ENCODE results near the gene USP53. TPM values are rescaled to one million over a fixed set of nuclear protein-coding genes. Genes with fewer than 3 reads are reported as not detected.

USP53 gene
- polyA plus RNA-seq, 1 of the 3 experiments (the other 2 are of a cell fraction), result 8.1 TPM

- H2AFZ ChIP-seq (ENCODE audit: low read depth), result no peak overlapping the region
- H3F3A ChIP-seq (replicated peaks; ENCODE audit: insufficient read depth), result peaks cover 25% of the 10 kb centered on the region
- H3K27ac ChIP-seq (ENCODE audit: low read depth in 2 of 2, low read length in 1 of 2), result peak overlapping the region in 1 of 2 experiments; percentile 34; a peak in 2 of 4 replicates
- peaks cover 2 to 24% of the 10 kb centered on the region in 2 experiments; a peak in 3 of 4 replicates for H3K4me1 ChIP-seq (ENCODE audit: control insufficient read depth in 1 of 2, insufficient read depth in 2 of 2, low read depth in 1 of 2, low read length in 1 of 2)
- no peak for DNase-seq
- ChIA-PET POLR2A (no interaction called here), CTCF (interaction anchor here (0.7 kb wide), 1 partner anchor 166 kb away, joined by 3 read pairs; no protein-coding TSS in a partner anchor)
- H3K9ac ChIP-seq, result no peak overlapping the region
- no peaks in the 10 kb centered on the region for H3K27me3 ChIP-seq (ENCODE audit: insufficient read depth)
- H4K20me1 ChIP-seq (ENCODE audit: insufficient read depth), result no peaks in the 10 kb centered on the region
- no peak overlapping the region for H3K4me2 ChIP-seq
- no peaks in the 10 kb centered on the region for H3K36me3 ChIP-seq (replicated peaks in 1 of 2; ENCODE audit: control insufficient read depth in 1 of 2, insufficient read depth in 2 of 2, low read length in 1 of 2)
- H3K9me3 ChIP-seq, result no peaks in the 10 kb centered on the region
- H3K79me2 ChIP-seq (ENCODE audit: insufficient read depth), result peaks cover 8% of the 10 kb centered on the region
- TF ChIP-seq SMC3 (IDR thresholded peaks at IDR 0.05; ENCODE audit: low read depth, low read length), result no peak
- TF ChIP-seq POLR2AphosphoS5 (IDR thresholded peaks at IDR 0.05; ENCODE audit: low read depth, low read length), result no peak
- no peak for TF ChIP-seq GABPA (IDR thresholded peaks at IDR 0.05; ENCODE audit: low read depth)
- no peak for TF ChIP-seq JUND (IDR thresholded peaks at IDR 0.05)
- TF ChIP-seq, protein P1, sequence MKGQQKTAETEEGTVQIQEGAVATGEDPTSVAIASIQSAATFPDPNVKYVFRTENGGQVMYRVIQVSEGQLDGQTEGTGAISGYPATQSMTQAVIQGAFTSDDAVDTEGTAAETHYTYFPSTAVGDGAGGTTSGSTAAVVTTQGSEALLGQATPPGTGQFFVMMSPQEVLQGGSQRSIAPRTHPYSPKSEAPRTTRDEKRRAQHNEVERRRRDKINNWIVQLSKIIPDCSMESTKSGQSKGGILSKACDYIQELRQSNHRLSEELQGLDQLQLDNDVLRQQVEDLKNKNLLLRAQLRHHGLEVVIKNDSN (IDR thresholded peaks at IDR 0.05; ENCODE audit: borderline replicate concordance, low read depth), result no peak
- no peak for TF ChIP-seq REST (IDR thresholded peaks at IDR 0.05; ENCODE audit: low read depth, low read length)
- no peak for TF ChIP-seq NFIC (IDR thresholded peaks at IDR 0.05; ENCODE audit: borderline replicate concordance)
- TF ChIP-seq PBX3 (IDR thresholded peaks at IDR 0.05), result no peak
- no peak for TF ChIP-seq RCOR1 (IDR thresholded peaks at IDR 0.05; ENCODE audit: low read length)
- no peak for TF ChIP-seq TCF12 (IDR thresholded peaks at IDR 0.05)
- no peak for TF ChIP-seq EP300 (IDR thresholded peaks at IDR 0.05; ENCODE audit: borderline replicate concordance in 1 of 2, low read depth in 1 of 2, low read length in 1 of 2)
- WGBS (ENCODE audit: low lambda C conversion rate), result 78% methylated on average over 1 of the region's 1 CpG
- H3K4me3 ChIP-seq (ENCODE audit: low read depth in 2 of 2, low read length in 1 of 2), result no peak overlapping the region
- H3K9me2 ChIP-seq, result no peaks in the 10 kb centered on the region
Measured at GRCh38 chr4:119206178-119206577, 6.3 kb upstream of the USP53 start.

DNA sequence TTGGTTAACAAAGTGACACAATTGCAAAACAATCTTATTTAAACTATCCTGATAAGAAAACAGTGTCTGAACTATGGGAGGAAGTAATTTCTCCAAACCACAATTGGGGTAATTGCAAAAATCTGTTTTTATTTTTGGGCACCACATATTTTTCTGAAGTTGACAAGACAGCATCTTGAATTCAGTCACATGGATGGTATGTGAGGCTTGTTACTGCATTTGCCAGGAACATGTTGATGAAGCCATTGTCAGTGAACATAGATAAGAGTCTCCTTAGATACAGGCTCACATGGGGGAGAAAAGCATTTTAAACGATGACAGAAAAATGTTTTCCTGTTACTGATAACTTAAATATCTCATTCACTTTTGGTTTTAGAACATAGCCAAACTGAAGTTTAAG, 5.5 kb upstream of the USP53 start:
- Histone ChIP-seq H3K4me1 (ENCODE audit: control insufficient read depth in 1 of 2, insufficient read depth in 2 of 2, low read depth in 1 of 2, low read length in 1 of 2) (peaks cover 2 to 24% of the 10 kb centered on the region in 2 experiments; a peak in 3 of 4 replicates), H3K27me3 (ENCODE audit: insufficient read depth) (no peaks in the 10 kb centered on the region), H4K20me1 (ENCODE audit: insufficient read depth) (no peaks in the 10 kb centered on the region), H3K9me3 (no peaks in the 10 kb centered on the region), H3K27ac (ENCODE audit: low read depth in 2 of 2, low read length in 1 of 2) (peak overlapping the region; percentile 48 to 65; a peak in 3 of 4 replicates), H3K9me2 (no peaks in the 10 kb centered on the region), H3K36me3 (replicated peaks in 1 of 2; ENCODE audit: control insufficient read depth in 1 of 2, insufficient read depth in 2 of 2, low read length in 1 of 2) (no peaks in the 10 kb centered on the region), H3K4me2 (peak overlapping the region; percentile 9; the same call in 1 of the 2 replicates), H3F3A (replicated peaks; ENCODE audit: insufficient read depth) (peaks cover 29% of the 10 kb centered on the region), H3K4me3 (ENCODE audit: low read depth in 2 of 2, low read length in 1 of 2) (no peak overlapping the region), H3K9ac (peak overlapping the region; percentile 15; the same call in 1 of the 2 replicates), H2AFZ (ENCODE audit: low read depth) (peak overlapping the region; percentile 23; the same call in 1 of the 2 replicates), H3K79me2 (ENCODE audit: insufficient read depth) (peaks cover 12% of the 10 kb centered on the region)
- no peak for DNase-seq
- ChIA-PET CTCF (interaction anchor here (0.8 kb wide), 1 partner anchor 16 kb away, joined by 4 read pairs; no protein-coding TSS in a partner anchor), POLR2A (no interaction called here)
- 8% methylated on average over 1 of the region's 1 CpG for WGBS (ENCODE audit: low lambda C conversion rate)
- peak; percentile 30; the same call in 1 of the 2 replicates for TF ChIP-seq MEF2A (IDR thresholded peaks at IDR 0.05; ENCODE audit: borderline replicate concordance, low read depth)
- TF ChIP-seq CHD2 (IDR thresholded peaks at IDR 0.05; ENCODE audit: low read length, partially characterized antibody), result no peak
- peak in 1 of 2 experiments; percentile 76; a peak in 1 of 4 replicates for TF ChIP-seq EP300 (IDR thresholded peaks at IDR 0.05; ENCODE audit: borderline replicate concordance in 1 of 2, low read depth in 1 of 2, low read length in 1 of 2)
- TF ChIP-seq JUND (IDR thresholded peaks at IDR 0.05), result peak; percentile 43
- TF ChIP-seq MXI1 (IDR thresholded peaks at IDR 0.05; ENCODE audit: low read depth, low read length), result no peak
- peak; percentile 80 for TF ChIP-seq TCF12 (IDR thresholded peaks at IDR 0.05)
- TF ChIP-seq REST (IDR thresholded peaks at IDR 0.05; ENCODE audit: low read depth, low read length), result no peak
- no peak for TF ChIP-seq RXRA (IDR thresholded peaks at IDR 0.05; ENCODE audit: borderline replicate concordance, low read depth)
- no peak for TF ChIP-seq IRF3 (IDR thresholded peaks at IDR 0.05; ENCODE audit: low read depth, low read length)
- no peak for TF ChIP-seq RFX5 (IDR thresholded peaks at IDR 0.05; ENCODE audit: low read length)

All from SK-N-SH (cell line).